ENCODE data around the gene OSBPL10.

OSBPL10 gene

GRCh38 chr3:31922962-31923361 is 58.1 kb downstream of the OSBPL10 start:
- H3K4me3 ChIP-seq: no peak overlapping the region
- no peak overlapping the region for H3K27ac ChIP-seq
- peaks cover 0 to 7% (median 6%) of the 10 kb centered on the region in 3 donors for H3K9me3 ChIP-seq
- peaks cover 0 to 10% (median 5%) of the 10 kb centered on the region in 4 donors for H3K4me1 ChIP-seq
- intact Hi-C loops (cut with DNase I; ENCODE audit: low total_unique reads): no loop called here
- H3K36me3 ChIP-seq: peaks cover 0 to 7% (median 0%) of the 10 kb centered on the region in 3 donors
- no peaks in the 10 kb centered on the region for H3K27me3 ChIP-seq
- no peak for DNase-seq
- TF ChIP-seq CTCF (IDR thresholded peaks at IDR 0.05): no peak

- H3K27me3 ChIP-seq: no peaks in the 10 kb centered on the region
- intact Hi-C loops (cut with DNase I; ENCODE audit: low total_unique reads): no loop called here
- DNase-seq: no peak
- no peak overlapping the region for H3K27ac ChIP-seq
- H3K4me1 ChIP-seq: peaks cover 0 to 20% (median 7%) of the 10 kb centered on the region in 4 donors
- H3K4me3 ChIP-seq: no peak overlapping the region
- TF ChIP-seq CTCF (IDR thresholded peaks at IDR 0.05): no peak
- H3K9me3 ChIP-seq: peaks cover 0 to 7% (median 6%) of the 10 kb centered on the region in 3 donors
- H3K36me3 ChIP-seq: peaks cover 0 to 7% (median 0%) of the 10 kb centered on the region in 3 donors
Observed at GRCh38 chr3:31921837-31922236, 59.2 kb downstream of the OSBPL10 start.

GRCh38 chr3:31920310-31920709 is 60.8 kb downstream of the OSBPL10 start:
- no peak for DNase-seq

GRCh38 chr3:31919528-31919927 is 61.5 kb downstream of the OSBPL10 start:
- peaks cover 0 to 7% (median 6%) of the 10 kb centered on the region in 3 donors for H3K9me3 ChIP-seq
- H3K27ac ChIP-seq: no peak overlapping the region
- intact Hi-C loops (cut with DNase I; ENCODE audit: low total_unique reads): no loop called here
- no peak for TF ChIP-seq CTCF (IDR thresholded peaks at IDR 0.05)
- DNase-seq: no peak
- peaks cover 0 to 7% (median 0%) of the 10 kb centered on the region in 3 donors for H3K36me3 ChIP-seq
- H3K27me3 ChIP-seq: no peaks in the 10 kb centered on the region
- H3K4me3 ChIP-seq: no peak overlapping the region
- H3K4me1 ChIP-seq: peaks cover 0 to 20% (median 8%) of the 10 kb centered on the region in 4 donors

More at GRCh38 chr3:31920310-31920709, 60.8 kb downstream of the OSBPL10 start:
- peaks cover 0 to 7% (median 0%) of the 10 kb centered on the region in 3 donors for H3K36me3 ChIP-seq
- H3K4me3 ChIP-seq: no peak overlapping the region
- H3K27ac ChIP-seq: no peak overlapping the region
- H3K4me1 ChIP-seq: peaks cover 0 to 20% (median 8%) of the 10 kb centered on the region in 4 donors
- H3K27me3 ChIP-seq: no peaks in the 10 kb centered on the region
- intact Hi-C loops (cut with DNase I; ENCODE audit: low total_unique reads): no loop called here
- TF ChIP-seq CTCF (IDR thresholded peaks at IDR 0.05): no peak
- H3K9me3 ChIP-seq: peaks cover 0 to 7% (median 6%) of the 10 kb centered on the region in 3 donors

- intact Hi-C loops (cut with DNase I; ENCODE audit: low total_unique reads): no loop called here
- Histone ChIP-seq H3K36me3 (peaks cover 0 to 7% (median 0%) of the 10 kb centered on the region in 3 donors), H3K4me1 (peaks cover 0 to 20% (median 8%) of the 10 kb centered on the region in 4 donors)
Observed at GRCh38 chr3:31918179-31919150, 62.6 kb downstream of the OSBPL10 start.

More at GRCh38 chr3:31918179-31919150, 62.6 kb downstream of the OSBPL10 start:
- no peak for TF ChIP-seq CTCF (IDR thresholded peaks at IDR 0.05)
- no peak overlapping the region for H3K27ac ChIP-seq
- H3K4me3 ChIP-seq: peak overlapping the region in 1 of 2 donors; percentile 15
- H3K27me3 ChIP-seq: no peaks in the 10 kb centered on the region
- peaks cover 0 to 7% (median 6%) of the 10 kb centered on the region in 3 donors for H3K9me3 ChIP-seq
- no peak for DNase-seq

Data from tibial artery (tissue), 4 donors.